Activated CD8-positive, alpha-beta T cell treated with anti-CD3 and anti-CD28 coated beads, Interleukin-2, amount 10 ng/mL, durations not matched to agents 7 days and 5 days (primary cell): Measurements from ENCODE around the gene FIP1L1. TPM values are rescaled to one million over a fixed set of nuclear protein-coding genes. Genes with fewer than 3 reads are reported as not detected.

Source experiments
- ATAC-seq: fragments of 150-1000 bp; cut with Tn5 transposase; one replicate; pipeline ENCODE4 v1.10.0; 2021; ENCODE audit warnings: moderate library complexity
- CTCF ChIA-PET: fragments of 350-600 bp; sonication (Branson Sonifier 250); formaldehyde crosslinking; loops from one replicate; lab custom pipeline; 2021; ENCODE audit warnings: antibody characterized with exemption; lab: Charles Lee
- POLR2A ChIA-PET: fragments of 350-600 bp; sonication (Branson Sonifier 250); formaldehyde crosslinking; loops from one replicate; lab custom pipeline; 2021; ENCODE audit warnings: antibody characterized with exemption; lab: Charles Lee
- DNase-seq: peaks from one replicate; pipeline ENCODE4 v3.0.0-alpha.2; 2020
- H3K27ac Mint-ChIP-seq: one replicate; pipeline ENCODE4 v1.8.0; 2021; ENCODE audit warnings: mild to moderate bottlenecking, mixed read lengths
- H3K27me3 Mint-ChIP-seq: one replicate; pipeline ENCODE4 v1.8.0; 2021; ENCODE audit warnings: low read depth, mixed read lengths
- H3K36me3 Mint-ChIP-seq: one replicate; pipeline ENCODE4 v1.8.0; 2021; ENCODE audit warnings: low read depth, mixed read lengths
- H3K4me1 Mint-ChIP-seq: one replicate; pipeline ENCODE4 v1.8.0; 2021; ENCODE audit warnings: low read depth, mixed read lengths
- H3K4me3 Mint-ChIP-seq: one replicate; pipeline ENCODE4 v1.8.0; 2021; ENCODE audit warnings: mild to moderate bottlenecking, mixed read lengths
- H3K9me3 Mint-ChIP-seq: one replicate; pipeline ENCODE4 v1.8.0; 2022; ENCODE audit warnings: mixed read lengths; ENCODE audit not compliant: insufficient read depth
- total RNA-seq, 2 experiments: library from RNA; stranded (reverse); gene quantifications; one replicate each; pipeline ENCODE4 v1.2.3, GENCODE V29; 2021

Gene FIP1L1
- total RNA-seq, 2 experiments from 2014 or later: 70.9 to 72.9 TPM

GRCh38 chr4:53477636-53478035 lies 100.2 kb downstream of the FIP1L1 start:
- POLR2A ChIA-PET: no interaction called here
- no peaks in the 10 kb centered on the region for H3K4me1 Mint-ChIP-seq
- H3K36me3 Mint-ChIP-seq: no peaks in the 10 kb centered on the region
- H3K27me3 Mint-ChIP-seq: peaks cover 12% of the 10 kb centered on the region
- CTCF ChIA-PET: no interaction called here
- no peak overlapping the region for H3K4me3 Mint-ChIP-seq
- H3K27ac Mint-ChIP-seq: no peak overlapping the region
- ATAC-seq: no peak
- no peak for DNase-seq
- H3K9me3 Mint-ChIP-seq: no peaks in the 10 kb centered on the region

DNA sequence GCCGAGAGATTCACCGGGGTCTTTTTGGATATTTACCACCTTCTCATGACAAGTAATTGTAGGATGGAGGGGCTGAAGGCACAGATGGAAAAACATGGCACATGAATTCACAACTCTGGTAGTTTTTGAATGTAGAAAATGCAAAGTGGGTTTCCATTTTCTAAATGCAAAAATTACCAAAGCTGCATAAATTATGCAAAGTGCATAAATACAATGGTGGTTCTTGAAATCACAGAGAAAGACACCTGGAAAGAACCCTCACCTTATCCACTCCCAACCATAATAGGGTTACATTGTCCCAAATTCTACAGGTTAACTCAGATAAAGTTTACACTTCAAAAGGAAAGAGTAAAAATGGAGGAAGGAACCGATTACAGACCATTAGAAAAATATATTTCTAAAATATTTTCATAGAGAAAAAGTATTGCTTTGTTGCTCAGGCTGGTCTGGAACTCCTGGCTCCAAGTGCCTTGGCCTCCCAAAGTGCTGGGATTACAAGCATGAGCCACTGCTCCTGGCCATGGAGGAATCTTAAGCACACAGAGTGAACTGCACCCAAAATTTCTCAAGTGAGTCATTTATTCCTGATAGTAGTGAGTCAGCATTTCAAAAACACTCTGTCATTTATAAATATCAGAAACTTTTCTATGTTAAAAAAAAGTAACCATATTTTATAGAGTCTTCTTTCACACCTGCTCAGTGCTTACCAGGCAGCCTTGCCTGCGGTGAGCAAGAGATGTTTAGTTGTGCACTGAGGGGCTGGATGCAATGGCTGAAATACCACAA lies 101.4 kb downstream of the FIP1L1 start:
- Mint-ChIP-seq H3K27ac (no peak overlapping the region), H3K27me3 (peaks cover 10% of the 10 kb centered on the region), H3K36me3 (no peaks in the 10 kb centered on the region), H3K4me3 (no peak overlapping the region), H3K9me3 (no peaks in the 10 kb centered on the region), H3K4me1 (no peaks in the 10 kb centered on the region)
- POLR2A ChIA-PET: no interaction called here
- CTCF ChIA-PET: no interaction called here
- DNase-seq (no peak), ATAC-seq (no peak)

- ChIA-PET CTCF (no interaction called here), POLR2A (interaction anchor here (0.5 kb wide), 1 partner anchor 730 kb away, joined by 3 read pairs; no protein-coding TSS in a partner anchor)
- Mint-ChIP-seq H3K4me1 (no peaks in the 10 kb centered on the region), H3K9me3 (no peaks in the 10 kb centered on the region), H3K36me3 (no peaks in the 10 kb centered on the region), H3K27ac (no peak overlapping the region), H3K4me3 (no peak overlapping the region), H3K27me3 (peaks cover 15% of the 10 kb centered on the region)
- ATAC-seq (no peak), DNase-seq (no peak)
These were observed 102.5 kb downstream of the FIP1L1 start for GRCh38 chr4:53479736-53480525.

- Mint-ChIP-seq H3K36me3 (no peaks in the 10 kb centered on the region), H3K27ac (no peak overlapping the region), H3K9me3 (no peaks in the 10 kb centered on the region), H3K4me1 (no peaks in the 10 kb centered on the region), H3K4me3 (no peak overlapping the region), H3K27me3 (peaks cover 18% of the 10 kb centered on the region)
- no peak for ATAC-seq
- POLR2A ChIA-PET: interaction anchor here (0.5 kb wide), 1 partner anchor 731 kb away, joined by 3 read pairs; no protein-coding TSS in a partner anchor
- DNase-seq: no peak
- CTCF ChIA-PET: no interaction called here
These were observed 103.5 kb downstream of the FIP1L1 start for GRCh38 chr4:53480909-53481308.

DNA sequence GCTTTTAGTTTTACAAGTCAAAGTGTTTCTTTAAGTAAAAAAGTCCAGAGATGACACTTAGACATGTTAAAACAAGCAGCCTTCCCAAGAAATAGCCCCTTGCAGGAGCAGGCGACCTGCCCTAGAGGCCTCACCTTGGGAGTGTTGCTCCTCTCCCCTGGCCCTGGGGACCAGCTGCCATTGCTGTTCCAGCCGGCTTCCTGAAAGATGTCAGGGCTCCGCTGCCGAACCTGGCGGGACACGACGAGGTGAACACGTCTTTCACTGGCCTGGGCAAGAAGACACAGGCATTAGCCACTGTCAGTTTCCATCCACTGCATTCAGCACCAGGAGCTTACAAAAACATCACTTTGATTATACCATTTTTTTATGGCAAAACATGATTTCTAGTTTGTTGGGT lies 104.1 kb downstream of the FIP1L1 start:
- DNase-seq (no peak), ATAC-seq (no peak)
- ChIA-PET CTCF (no interaction called here), POLR2A (no interaction called here)
- Mint-ChIP-seq H3K4me1 (no peaks in the 10 kb centered on the region), H3K9me3 (no peaks in the 10 kb centered on the region), H3K4me3 (no peak overlapping the region), H3K36me3 (no peaks in the 10 kb centered on the region), H3K27me3 (peaks cover 23% of the 10 kb centered on the region), H3K27ac (no peak overlapping the region)

DNA sequence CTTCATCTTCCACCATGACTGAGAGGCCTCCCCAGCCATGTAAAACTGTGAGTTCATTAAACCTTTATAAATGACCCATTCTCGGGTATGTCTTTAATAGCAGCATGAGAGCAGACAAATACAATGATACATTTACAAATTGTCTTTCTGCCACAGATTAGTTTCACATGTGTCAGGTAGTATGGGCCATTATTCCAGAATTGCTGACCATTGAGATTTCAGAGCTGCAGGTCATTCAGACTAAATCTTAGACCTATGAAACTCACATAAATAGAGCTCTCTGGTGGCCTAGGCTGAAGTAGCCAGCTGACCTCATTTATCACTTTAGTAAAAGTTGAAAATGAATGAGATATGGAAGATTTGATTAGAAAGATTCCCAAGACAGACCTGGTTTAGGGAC lies 105.8 kb downstream of the FIP1L1 start:
- Mint-ChIP-seq H3K36me3 (no peaks in the 10 kb centered on the region), H3K4me3 (no peak overlapping the region), H3K4me1 (no peaks in the 10 kb centered on the region), H3K27ac (no peak overlapping the region), H3K9me3 (no peaks in the 10 kb centered on the region), H3K27me3 (peaks cover 29% of the 10 kb centered on the region)
- ATAC-seq (no peak), DNase-seq (no peak)
- ChIA-PET CTCF (no interaction called here), POLR2A (no interaction called here)

- Mint-ChIP-seq H3K27ac (no peak overlapping the region), H3K9me3 (no peaks in the 10 kb centered on the region), H3K36me3 (no peaks in the 10 kb centered on the region), H3K4me3 (no peak overlapping the region), H3K4me1 (no peaks in the 10 kb centered on the region), H3K27me3 (peaks cover 29% of the 10 kb centered on the region)
- no peak for DNase-seq
- ATAC-seq: no peak
- ChIA-PET CTCF (no interaction called here), POLR2A (no interaction called here)
These were observed 107.6 kb downstream of the FIP1L1 start for GRCh38 chr4:53484911-53485657.

- no peak for DNase-seq
- H3K27ac Mint-ChIP-seq: no peak overlapping the region
- ChIA-PET CTCF (no interaction called here), POLR2A (interaction anchor here (0.6 kb wide), 1 partner anchor 578 kb away, joined by 4 read pairs; no protein-coding TSS in a partner anchor)
- ATAC-seq: no peak
- H3K27me3 Mint-ChIP-seq: peaks cover 31% of the 10 kb centered on the region
- H3K9me3 Mint-ChIP-seq: no peaks in the 10 kb centered on the region
- H3K4me1 Mint-ChIP-seq: no peaks in the 10 kb centered on the region
- no peaks in the 10 kb centered on the region for H3K36me3 Mint-ChIP-seq
- no peak overlapping the region for H3K4me3 Mint-ChIP-seq
These were observed 108.2 kb downstream of the FIP1L1 start for GRCh38 chr4:53485658-53486040.

DNA sequence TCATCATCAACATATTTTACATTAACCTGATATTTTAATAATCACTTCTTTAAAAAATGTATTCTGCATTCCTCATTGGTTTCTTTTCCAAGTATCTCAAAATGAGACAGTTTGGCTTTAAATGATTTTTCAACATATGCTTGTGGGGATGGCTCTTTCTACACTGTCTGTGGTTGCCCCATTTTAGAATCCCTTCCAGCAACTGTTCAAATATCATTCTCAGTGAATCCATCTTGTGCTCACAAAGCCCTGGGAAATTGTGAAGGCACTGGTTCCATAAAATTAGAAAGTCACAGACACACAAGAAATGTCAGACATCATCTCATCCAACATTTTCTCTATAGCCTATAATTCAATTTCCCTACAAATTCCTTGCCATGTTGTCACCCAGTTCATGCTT lies 110.3 kb downstream of the FIP1L1 start:
- no peaks in the 10 kb centered on the region for H3K9me3 Mint-ChIP-seq
- no peaks in the 10 kb centered on the region for H3K4me1 Mint-ChIP-seq
- no peaks in the 10 kb centered on the region for H3K36me3 Mint-ChIP-seq
- H3K4me3 Mint-ChIP-seq: no peak overlapping the region
- ChIA-PET CTCF (no interaction called here), POLR2A (no interaction called here)
- DNase-seq: no peak
- no peak overlapping the region for H3K27ac Mint-ChIP-seq
- H3K27me3 Mint-ChIP-seq: peaks cover 27% of the 10 kb centered on the region
- no peak for ATAC-seq

DNA sequence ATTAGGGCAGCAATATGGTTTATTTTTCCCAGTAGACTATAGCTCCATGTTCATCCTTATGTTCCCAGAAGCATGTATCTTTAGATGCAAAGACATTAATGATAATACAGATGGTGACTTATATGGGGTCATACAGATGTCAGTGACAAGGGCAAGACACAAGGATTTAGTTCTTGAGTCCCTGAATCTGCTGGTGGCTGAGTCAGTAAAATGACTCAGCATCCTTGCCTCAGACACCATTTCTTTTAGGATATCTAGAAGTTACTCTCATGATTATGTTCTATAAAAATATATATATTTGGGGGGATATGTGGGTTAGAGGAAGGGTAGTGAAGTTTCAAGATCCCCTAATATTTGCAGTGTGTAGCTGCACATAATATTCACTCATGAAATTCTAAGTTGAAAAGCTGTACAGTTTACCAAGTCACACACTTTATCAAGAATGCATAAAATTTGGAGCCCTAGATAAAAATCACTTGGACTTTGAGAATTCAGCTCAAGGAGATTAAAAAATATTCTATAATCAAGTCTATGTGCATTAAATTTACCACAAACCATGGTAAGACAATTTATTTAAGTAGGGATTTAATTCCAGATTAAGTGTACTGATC lies 111.9 kb downstream of the FIP1L1 start:
- Mint-ChIP-seq H3K4me3 (no peak overlapping the region), H3K27ac (no peak overlapping the region), H3K27me3 (peaks cover 25% of the 10 kb centered on the region), H3K4me1 (no peaks in the 10 kb centered on the region), H3K36me3 (no peaks in the 10 kb centered on the region), H3K9me3 (no peaks in the 10 kb centered on the region)
- CTCF ChIA-PET: interaction anchor here (1.5 kb wide), 1 partner anchor 745 kb away, joined by 7 read pairs; no protein-coding TSS in a partner anchor
- POLR2A ChIA-PET: no interaction called here
- no peak for DNase-seq
- no peak for ATAC-seq

- no peak overlapping the region for H3K27ac Mint-ChIP-seq
- ChIA-PET CTCF (interaction anchor here (1.5 kb wide), 1 partner anchor 744 kb away, joined by 7 read pairs; no protein-coding TSS in a partner anchor), POLR2A (no interaction called here)
- H3K4me1 Mint-ChIP-seq: no peaks in the 10 kb centered on the region
- no peak overlapping the region for H3K4me3 Mint-ChIP-seq
- DNase-seq (no peak), ATAC-seq (no peak)
- peaks cover 21% of the 10 kb centered on the region for H3K27me3 Mint-ChIP-seq
- no peaks in the 10 kb centered on the region for H3K9me3 Mint-ChIP-seq
- H3K36me3 Mint-ChIP-seq: no peaks in the 10 kb centered on the region
These were observed 112.9 kb downstream of the FIP1L1 start for GRCh38 chr4:53490161-53490956.
